Measurements from ENCODE around the gene SCAANT1. TPM values are rescaled to one million over a fixed set of nuclear protein-coding genes. Genes with fewer than 3 reads are reported as not detected.

Gene SCAANT1
- total and polyA plus RNA-seq, 4 donors = not detected

DNA sequence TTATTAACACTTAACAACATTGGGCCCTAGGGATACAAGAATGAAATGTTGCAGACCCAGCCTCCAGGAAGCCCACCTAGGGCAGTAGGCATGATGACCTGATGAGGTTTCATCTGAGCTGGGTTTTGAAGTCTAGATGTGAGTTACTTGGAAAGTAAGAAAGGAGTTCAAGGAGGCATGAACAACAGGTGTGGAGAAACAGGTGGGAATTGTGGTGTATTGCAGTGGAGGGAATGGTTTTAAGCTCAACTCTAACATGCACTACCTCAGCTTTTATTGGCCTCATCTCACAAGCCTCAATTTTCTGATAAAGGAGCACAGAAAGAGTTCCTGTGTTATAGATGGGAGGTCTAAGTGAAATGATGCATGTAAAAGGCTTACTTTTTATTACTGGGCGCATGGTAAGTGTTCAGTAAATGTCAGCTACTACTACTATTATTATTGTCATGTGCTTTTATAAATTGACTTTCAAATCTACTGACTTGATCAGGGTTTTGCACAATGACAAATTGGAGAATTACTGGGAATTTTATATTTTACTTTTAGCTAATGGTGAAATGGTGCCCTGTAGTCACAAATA lies 19.3 kb downstream of the SCAANT1 start:
- no peak for DNase-seq (ENCODE audit: low spot score)
- TF ChIP-seq FOXA2 (IDR thresholded peaks at IDR 0.05) = no peak
- no peak for TF ChIP-seq RAD21 (IDR thresholded peaks at IDR 0.05)
- no peak for TF ChIP-seq RXRA (IDR thresholded peaks at IDR 0.05)
- no peak for TF ChIP-seq MAX (IDR thresholded peaks at IDR 0.05)
- no peak for TF ChIP-seq JUND (IDR thresholded peaks at IDR 0.05)
- no peak for TF ChIP-seq FOXA1 (IDR thresholded peaks at IDR 0.05)
- TF ChIP-seq EGR1 (IDR thresholded peaks at IDR 0.05; ENCODE audit: low read depth in 2 of 2) = no peak
- TF ChIP-seq HNF4A (conservative IDR thresholded peaks at IDR 0.05) = no peak
- TF ChIP-seq, protein P1, sequence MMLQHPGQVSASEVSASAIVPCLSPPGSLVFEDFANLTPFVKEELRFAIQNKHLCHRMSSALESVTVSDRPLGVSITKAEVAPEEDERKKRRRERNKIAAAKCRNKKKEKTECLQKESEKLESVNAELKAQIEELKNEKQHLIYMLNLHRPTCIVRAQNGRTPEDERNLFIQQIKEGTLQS (IDR thresholded peaks at IDR 0.05) = no peak
- no peak for TF ChIP-seq REST (IDR thresholded peaks at IDR 0.05)
- no peak for TF ChIP-seq TAF1 (conservative IDR thresholded peaks at IDR 0.05)
- no peak for TF ChIP-seq NR2F2 (IDR thresholded peaks at IDR 0.05)
- no peak for TF ChIP-seq SP1 (IDR thresholded peaks at IDR 0.05)
- TF ChIP-seq YY1 (IDR thresholded peaks at IDR 0.05) = no peak
- TF ChIP-seq HNF4G (IDR thresholded peaks at IDR 0.05) = no peak
- TF ChIP-seq, protein P2, sequence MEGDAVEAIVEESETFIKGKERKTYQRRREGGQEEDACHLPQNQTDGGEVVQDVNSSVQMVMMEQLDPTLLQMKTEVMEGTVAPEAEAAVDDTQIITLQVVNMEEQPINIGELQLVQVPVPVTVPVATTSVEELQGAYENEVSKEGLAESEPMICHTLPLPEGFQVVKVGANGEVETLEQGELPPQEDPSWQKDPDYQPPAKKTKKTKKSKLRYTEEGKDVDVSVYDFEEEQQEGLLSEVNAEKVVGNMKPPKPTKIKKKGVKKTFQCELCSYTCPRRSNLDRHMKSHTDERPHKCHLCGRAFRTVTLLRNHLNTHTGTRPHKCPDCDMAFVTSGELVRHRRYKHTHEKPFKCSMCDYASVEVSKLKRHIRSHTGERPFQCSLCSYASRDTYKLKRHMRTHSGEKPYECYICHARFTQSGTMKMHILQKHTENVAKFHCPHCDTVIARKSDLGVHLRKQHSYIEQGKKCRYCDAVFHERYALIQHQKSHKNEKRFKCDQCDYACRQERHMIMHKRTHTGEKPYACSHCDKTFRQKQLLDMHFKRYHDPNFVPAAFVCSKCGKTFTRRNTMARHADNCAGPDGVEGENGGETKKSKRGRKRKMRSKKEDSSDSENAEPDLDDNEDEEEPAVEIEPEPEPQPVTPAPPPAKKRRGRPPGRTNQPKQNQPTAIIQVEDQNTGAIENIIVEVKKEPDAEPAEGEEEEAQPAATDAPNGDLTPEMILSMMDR (IDR thresholded peaks at IDR 0.05; ENCODE audit: low read depth, low read length, missing input control) = no peak
- no peak for TF ChIP-seq ZBTB33 (IDR thresholded peaks at IDR 0.05)
- no peak for TF ChIP-seq GABPA (IDR thresholded peaks at IDR 0.05 in 1 of 2, conservative IDR thresholded peaks at IDR 0.05 in 1 of 2)
- no peaks in the 10 kb centered on the region for H3K27me3 ChIP-seq (ENCODE audit: control insufficient read depth in 4 of 4, insufficient read depth in 4 of 4, low read length in 3 of 4)
- no peak overlapping the region for H3K4me3 ChIP-seq (ENCODE audit: low read depth in 1 of 3, low read length in 3 of 3)
- H3K27ac ChIP-seq (ENCODE audit: low read depth in 1 of 2, low read length in 2 of 2) = no peak overlapping the region
- H3K4me1 ChIP-seq (ENCODE audit: control insufficient read depth in 4 of 4, insufficient read depth in 4 of 4, low read length in 3 of 4) = no peaks in the 10 kb centered on the region
- no peak overlapping the region for H3K9ac ChIP-seq (ENCODE audit: low read depth in 1 of 2, low read length in 2 of 2)
- no peaks in the 10 kb centered on the region for H3K36me3 ChIP-seq (ENCODE audit: control insufficient read depth in 4 of 4, insufficient read depth in 3 of 4, low read depth in 1 of 4, low read length in 3 of 4)
- no peaks in the 10 kb centered on the region for H3K9me3 ChIP-seq (ENCODE audit: control insufficient read depth in 4 of 4, low read length in 3 of 4)
- 97% methylated on average over 1 of the region's 1 CpG for WGBS

Data from liver (tissue), 9 donors.